Activated CD8-positive, alpha-beta memory T cell treated with anti-CD3 and anti-CD28 coated beads for 48 hours (primary cell): ENCODE data around the gene GMDS.

Experiments
- DNase-seq, 3 experiments: peaks; one replicate each; pipeline ENCODE4 v3.0.0-alpha.2; 2020; ENCODE audit warnings: low read depth in 2 of 3, low spot score in 2 of 3

GMDS gene

DNA sequence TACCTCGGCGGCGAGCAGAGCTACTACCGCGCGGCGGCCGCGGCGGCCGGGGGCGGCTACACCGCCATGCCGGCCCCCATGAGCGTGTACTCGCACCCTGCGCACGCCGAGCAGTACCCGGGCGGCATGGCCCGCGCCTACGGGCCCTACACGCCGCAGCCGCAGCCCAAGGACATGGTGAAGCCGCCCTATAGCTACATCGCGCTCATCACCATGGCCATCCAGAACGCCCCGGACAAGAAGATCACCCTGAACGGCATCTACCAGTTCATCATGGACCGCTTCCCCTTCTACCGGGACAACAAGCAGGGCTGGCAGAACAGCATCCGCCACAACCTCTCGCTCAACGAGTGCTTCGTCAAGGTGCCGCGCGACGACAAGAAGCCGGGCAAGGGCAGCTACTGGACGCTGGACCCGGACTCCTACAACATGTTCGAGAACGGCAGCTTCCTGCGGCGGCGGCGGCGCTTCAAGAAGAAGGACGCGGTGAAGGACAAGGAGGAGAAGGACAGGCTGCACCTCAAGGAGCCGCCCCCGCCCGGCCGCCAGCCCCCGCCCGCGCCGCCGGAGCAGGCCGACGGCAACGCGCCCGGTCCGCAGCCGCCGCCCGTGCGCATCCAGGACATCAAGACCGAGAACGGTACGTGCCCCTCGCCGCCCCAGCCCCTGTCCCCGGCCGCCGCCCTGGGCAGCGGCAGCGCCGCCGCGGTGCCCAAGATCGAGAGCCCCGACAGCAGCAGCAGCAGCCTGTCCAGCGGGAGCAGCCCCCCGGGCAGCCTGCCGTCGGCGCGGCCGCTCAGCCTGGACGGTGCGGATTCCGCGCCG lies 634.7 kb downstream of the GMDS start:
- DNase-seq: no peak

DNA sequence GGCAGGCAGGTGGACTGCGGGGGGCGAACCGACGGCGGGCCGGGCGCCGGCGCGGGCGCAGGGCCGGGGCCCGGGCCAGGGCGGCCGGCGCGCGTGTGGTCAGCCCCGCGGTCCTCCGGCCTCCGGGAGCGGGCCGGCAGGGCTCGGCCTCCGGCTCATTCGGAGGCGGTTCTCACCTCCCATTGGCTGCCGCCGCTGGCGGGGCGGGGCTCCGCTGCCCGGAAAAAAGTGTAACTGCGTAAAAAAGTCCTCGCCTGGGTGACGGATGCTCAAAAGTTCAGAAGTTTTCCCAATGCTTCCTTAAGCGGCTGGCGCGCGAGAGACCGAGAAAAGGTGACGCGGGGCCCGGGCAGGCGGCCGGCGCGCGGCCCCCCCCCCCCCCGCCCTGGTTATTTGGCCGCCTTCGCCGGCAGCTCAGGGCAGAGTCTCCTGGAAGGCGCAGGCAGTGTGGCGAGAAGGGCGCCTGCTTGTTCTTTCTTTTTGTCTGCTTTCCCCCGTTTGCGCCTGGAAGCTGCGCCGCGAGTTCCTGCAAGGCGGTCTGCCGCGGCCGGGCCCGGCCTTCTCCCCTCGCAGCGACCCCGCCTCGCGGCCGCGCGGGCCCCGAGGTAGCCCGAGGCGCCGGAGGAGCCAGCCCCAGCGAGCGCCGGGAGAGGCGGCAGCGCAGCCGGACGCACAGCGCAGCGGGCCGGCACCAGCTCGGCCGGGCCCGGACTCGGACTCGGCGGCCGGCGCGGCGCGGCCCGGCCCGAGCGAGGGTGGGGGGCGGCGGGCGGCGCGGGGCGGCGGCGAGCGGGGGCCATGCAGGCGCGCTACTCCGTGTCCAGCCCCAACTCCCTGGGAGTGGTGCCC lies 635.5 kb downstream of the GMDS start, which contains the start of gene FOXC1:
FOXC1 (plus strand) TSS at position 268 of the 849 bp plus-strand sequence; CDS start at position 799, 531 bp downstream.
- no peak for DNase-seq

DNA sequence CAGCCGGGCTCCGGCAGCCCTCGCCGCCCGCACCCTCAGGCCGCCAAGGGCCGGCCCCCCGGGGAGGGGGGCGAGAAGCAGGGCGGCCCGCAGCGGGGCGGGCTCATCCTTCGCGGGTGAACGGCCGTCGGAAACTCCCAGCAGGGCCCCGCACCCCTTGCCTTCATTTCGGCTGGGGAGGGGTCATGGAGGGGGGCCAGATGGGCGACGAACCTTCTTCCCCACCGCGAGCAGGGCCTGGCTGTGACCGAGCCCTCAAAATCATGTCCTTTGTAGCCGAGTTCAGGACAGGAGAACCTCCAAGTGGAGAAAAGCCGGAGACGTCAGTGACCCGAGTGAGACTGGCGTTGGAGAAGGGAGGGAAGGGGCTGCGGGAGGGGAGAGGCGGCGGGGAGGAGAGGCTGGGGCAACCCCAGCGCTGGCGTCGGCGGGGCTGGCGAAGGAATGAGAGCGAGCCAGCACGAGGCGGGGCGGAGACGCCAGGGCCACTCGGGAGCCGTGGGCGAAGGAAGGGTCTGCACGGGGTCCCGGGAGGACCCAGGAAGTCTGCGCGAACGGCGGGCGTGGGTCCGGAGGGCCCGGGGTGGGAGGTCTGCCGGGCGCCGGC lies 636.3 kb downstream of the GMDS start:
- no peak for DNase-seq

DNA sequence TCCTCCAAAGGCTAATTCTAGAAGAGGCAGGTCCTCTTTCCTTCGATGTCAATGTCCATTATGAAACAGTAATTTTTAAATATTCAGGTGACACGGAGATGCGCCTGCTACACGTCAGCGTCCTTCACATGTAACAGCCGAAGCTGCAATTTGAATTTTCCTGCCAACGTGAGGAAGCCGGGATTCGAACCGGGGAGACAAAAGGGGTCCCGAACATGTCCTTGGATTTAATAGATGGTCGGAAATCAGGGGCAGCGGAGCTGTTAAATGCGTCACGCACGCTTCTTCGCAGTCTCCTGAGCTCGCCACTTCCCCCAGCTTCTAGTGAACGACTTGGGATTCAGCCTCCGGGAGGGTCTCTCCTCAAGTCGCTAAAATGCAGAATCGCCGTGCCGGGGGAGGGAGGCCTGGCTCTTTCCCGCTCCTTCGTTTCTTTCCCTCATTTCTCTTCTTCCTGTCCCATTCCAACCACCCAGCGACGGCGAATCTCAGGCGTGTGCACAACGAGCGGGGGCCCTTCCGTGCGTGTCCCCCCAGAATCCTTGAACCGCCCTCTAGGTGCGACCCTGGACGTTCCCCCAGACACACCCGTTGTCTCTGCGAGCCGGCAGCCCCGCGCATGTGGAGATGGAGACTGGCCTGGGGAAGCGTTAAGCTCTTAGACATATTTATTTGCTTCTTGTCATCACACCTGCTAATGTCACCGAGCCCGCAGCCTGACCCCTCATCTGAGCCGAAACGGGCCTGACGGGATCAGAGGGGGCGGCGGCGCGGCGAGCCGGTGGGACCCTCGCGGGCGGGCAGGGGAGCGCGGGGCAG lies 637.0 kb downstream of the GMDS start:
- DNase-seq: no peak

GRCh38 chr6:1607516-1608221 lies 637.7 kb downstream of the GMDS start:
- DNase-seq: no peak

DNA sequence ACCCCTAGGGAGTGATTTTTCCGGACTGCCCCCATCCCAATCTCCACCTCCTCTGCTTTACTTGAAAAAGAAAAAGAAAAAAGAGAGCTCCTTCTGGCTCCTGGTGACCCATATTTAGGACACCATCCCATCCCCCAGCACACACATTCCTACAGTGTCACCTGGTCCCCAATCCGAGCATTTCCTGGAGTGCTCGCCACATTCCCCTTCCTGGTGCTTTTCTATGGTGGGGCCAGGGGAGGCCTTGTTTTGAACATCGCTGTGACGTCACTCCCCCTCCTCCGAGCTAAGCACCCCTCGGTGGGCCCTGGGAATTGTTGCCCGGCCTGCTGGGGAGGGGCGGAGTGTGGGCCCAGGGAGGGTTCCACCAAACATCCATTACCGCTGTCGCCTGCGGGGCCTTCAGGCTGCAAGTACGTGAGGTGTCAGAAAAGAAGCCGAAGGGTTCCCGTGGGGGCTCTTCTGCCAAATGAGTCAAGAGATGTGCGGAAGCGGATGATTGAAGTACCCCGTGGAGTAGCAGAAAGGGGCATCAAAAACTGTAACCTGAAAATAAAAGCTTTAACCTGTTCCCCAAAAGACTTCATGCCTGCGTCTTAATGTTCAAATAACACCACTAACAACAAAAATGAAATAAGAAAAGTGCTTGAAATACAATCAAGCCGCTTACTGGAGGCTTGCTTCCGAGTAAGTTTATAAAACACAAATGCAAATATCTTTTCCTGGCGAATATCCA lies 638.5 kb downstream of the GMDS start:
- DNase-seq: no peak

- DNase-seq: no peak
Measured at GRCh38 chr6:1605893-1606779, 639.3 kb downstream of the GMDS start.

GRCh38 chr6:1605004-1605892 lies 640.2 kb downstream of the GMDS start:
- no peak for DNase-seq

DNA sequence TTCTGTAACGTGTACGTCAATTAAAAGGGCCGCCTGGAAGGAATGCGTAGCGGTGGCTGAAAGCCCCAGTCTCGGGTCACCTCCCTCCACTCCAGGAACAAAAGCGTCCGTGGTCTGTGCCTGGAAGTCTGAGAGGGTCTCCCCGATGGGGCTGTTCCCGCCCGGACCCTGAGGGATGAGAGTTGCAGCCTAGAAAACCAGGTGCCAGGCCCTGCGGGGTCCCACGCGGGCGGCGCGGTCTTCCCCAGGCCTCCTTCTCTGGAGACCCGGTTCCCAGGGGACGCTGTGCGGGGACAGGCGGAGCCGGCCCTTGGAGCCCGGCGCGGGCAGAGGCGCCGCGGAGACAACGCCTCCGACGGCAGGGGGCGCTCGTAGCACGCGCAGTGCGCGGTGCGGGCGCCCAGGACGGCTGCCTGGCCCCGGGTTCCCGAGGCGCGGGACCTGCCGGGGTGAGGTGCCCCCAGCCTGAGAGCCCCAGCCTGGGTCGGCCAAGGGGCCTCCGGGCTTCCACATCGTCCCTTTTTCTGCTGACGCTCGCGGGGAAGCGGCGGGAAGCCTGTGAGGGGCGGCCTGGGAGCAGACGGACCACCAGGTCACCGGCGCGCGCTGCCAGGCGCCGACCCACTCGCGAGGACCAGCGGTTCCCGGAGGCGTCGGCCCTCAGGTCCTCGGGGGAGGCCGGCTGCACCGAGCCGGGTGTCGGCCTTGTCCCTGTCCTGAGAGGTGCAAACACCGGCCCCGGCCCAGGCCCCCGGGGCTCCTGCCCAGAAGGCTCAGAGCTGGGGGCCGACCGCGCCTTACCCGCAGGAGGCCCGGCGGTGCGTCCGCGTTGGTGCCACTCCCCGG lies 641.0 kb downstream of the GMDS start:
- DNase-seq: peak in 2 of 3 experiments; percentile 47 to 55

DNA sequence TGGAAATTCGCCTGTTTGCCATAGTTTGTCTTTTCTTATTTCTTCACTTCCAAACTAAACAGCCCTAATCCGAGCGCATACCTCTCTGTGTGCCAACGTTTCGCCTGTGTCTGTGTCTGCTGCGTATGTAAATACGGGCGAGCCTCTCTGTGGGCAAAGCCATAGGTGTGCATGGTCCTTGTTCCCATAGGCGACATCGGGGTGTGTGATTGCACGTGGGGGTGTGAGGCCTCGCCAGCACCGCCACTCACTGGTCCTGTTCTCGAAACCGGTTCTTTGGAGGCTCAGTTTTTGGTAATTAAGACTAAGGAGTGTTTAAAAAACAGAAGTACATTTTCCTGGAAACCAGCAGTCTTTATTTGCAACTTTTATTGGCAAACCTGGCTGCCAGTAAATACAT lies 641.7 kb downstream of the GMDS start:
- DNase-seq: no peak

DNA sequence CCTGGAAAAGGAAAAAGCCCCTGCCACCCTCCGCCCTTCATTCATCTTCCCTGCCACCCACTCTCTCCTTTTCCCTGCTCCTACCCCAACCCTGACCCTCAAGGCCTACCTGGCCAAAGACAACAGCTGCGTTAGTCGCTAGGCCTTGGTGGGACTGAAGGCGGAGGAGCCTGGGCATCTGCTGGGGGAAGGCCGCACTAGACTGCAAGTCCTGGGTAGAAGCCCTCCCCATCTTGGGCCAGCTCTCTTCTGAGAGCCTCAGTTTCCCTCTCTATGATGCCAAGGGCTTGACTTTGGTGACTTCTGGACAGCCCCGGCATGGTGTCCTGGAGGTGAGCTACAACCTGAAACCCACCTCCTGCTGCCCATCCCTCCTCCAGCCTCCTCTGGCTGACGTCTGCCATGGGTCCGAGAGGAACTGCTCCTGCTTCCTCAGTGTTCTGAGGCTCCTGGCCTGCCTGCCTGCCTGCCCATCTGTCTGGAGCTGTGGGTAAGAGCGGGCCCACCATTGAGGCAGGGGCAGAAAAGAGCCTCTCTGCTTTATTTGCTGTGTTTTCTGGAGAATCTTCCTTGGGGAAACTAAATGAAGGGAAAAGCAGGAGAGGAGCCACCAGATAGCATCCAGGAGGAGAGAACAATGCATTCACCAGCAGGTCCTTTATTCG lies 643.2 kb downstream of the GMDS start:
- no peak for DNase-seq

DNA sequence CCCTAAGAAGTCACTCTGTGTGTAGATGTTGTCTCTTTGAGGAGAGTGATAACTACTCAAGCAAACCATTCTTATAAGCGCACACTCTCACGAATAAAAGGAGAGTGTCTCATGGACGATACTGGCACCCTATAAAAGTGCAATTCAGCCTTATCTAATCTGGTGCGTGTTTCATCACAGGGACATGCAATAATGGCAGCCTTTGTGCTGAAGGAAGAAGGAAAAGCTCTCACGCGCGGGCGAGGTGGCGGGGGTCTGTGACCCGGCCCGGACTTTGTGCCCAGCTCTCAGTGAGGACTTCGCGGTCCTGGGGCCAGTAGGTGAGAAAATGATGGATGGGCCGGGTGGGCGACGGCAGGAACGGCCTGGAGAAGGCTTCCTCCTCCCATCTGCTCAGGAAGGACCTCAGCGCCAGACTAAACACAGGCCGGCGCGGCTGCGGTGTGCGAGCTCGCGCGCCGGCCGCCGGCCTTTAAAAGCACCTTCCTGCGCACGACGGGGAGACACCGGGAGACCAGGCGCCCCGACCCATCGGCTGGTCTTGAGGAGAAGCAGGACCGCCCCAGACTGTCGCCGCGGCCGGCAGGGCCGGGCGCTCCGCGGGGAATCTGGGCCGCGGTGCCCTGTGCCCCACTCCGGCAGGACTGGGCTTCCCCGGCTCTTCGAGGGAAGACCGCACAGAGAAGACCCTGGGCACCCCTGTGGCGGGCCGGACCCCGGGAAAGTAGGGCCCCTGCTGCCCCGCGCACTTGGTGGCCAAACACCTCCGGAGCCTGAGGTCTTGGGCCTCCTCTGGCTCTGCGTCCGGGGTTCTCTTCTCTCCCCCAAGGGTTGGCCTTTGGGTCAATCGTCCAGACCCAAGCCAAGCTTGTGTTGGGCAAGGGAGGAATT lies 644.0 kb downstream of the GMDS start:
- DNase-seq: no peak

DNA sequence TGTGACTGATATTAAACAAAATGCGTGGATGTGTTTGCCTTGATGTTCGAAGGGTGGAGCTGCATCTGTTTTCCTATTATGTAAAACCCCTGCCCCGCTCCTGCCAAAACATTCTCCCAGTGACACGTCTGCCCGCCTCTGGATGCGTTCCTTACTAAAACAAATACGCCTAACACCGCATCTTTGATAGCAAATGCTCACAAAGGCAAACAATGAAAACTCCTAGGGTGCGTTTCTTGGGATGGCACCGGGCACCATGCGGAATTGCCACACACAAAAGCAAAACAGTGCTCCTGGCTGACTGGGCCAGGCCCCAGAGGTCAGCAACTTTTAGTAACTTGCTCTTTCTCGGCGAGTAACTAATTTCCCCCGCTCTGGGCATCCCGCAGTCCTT lies 644.6 kb downstream of the GMDS start:
- no peak for DNase-seq

DNA sequence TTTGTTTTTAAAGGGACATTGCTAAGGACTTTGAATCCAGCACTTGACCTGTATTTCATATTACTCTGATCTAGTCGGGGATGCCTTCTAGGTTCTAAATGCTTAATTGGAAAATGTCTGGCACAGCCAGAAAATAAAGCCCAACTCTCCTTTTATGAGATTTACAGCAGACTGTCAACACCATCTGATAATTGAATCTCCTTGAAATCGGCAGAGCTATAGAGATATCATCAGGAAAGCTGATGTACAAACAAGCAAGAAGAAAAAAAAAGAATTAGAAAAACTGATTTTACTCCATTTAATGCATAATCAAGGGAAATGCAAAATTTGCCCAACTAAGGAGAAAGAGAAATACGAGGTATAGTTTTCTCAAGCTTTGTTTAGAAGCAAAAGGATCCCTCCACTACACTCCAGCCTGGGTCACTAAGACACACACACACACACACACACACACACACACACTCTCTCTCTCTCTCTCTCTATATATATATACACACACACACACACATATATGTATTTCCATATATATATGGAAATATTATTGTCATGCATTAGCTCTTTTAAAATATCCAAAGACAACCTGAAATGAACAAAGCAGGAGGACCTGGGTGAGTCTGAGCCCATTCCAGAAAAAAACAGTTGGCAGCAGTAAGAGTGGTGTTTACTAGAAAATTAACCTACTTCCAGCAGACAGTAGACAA lies 645.2 kb downstream of the GMDS start:
- DNase-seq: no peak

- no peak for DNase-seq
Measured at GRCh38 chr6:1599469-1599868, 645.9 kb downstream of the GMDS start.
